Stimulated activated CD4-positive, alpha-beta T cell treated with anti-CD3 and anti-CD28 coated beads, TNF-alpha, amount 100 ng/mL, for 48 hours (primary cell): ENCODE results near the gene CTNNA2.

ENCODE experiments used
- DNase-seq, 3 donors: peaks; one replicate each; pipeline ENCODE4 v3.0.0-alpha.2; 2020; ENCODE audit warnings: low read depth in 3 of 3

Gene CTNNA2

DNA sequence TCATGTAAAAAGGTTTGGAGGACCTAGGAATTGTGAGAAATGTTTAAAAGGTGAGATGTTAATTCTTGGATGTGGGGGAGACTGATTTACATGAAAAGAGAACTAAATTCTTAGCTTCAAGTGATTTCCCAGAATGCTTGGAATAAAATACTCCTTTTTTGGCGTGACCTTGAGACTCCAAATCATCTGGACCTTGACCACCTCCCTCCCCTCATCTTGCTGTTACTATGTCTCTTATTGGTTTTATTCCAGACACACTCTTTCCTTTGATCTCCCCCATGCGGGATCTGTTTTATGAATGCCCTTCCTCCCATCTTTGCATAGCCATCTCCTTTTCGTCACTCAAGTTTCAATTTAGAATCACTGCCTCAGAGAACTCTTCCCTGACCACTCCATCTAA, 811.7 kb downstream of the CTNNA2 start:
- DNase-seq = no peak

DNA sequence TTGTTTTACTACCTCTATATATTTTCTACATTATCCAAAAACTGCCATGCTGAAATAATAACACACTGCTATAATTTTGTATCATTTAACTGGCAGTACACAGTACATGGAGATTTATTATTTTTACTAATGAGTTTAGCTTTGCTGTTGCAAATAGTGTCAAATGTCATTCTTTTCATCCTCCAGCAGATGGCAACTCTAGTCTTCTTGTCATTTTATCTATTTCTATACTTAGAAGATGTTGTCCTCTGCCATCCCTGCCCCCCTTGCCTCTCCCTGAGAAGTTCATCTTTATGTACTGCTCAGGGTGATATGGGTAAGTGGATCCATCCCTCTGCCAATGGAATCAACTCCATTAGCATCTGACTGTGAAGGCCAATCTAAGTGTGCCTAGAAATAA, 813.4 kb downstream of the CTNNA2 start:
- DNase-seq = no peak

DNA sequence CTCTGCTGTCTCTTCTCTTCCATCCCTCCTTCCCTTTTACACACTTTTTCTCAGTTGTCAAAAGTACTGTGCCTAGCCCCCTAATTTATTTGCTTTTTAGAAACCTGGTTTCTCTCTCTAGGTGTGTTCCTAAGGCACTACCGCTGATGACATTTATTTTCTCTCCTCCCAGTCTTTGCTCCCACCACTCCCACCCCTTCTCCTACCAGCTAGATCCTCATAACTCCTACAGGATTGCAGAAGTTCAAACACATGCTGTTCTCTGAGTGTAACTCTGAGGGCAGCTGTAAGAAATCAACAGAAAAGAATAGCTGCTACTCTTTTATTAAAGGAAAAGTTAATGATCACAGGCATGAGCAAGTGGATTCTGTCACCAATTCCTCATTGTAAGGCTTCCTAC, 814.0 kb downstream of the CTNNA2 start:
- DNase-seq = no peak

DNA sequence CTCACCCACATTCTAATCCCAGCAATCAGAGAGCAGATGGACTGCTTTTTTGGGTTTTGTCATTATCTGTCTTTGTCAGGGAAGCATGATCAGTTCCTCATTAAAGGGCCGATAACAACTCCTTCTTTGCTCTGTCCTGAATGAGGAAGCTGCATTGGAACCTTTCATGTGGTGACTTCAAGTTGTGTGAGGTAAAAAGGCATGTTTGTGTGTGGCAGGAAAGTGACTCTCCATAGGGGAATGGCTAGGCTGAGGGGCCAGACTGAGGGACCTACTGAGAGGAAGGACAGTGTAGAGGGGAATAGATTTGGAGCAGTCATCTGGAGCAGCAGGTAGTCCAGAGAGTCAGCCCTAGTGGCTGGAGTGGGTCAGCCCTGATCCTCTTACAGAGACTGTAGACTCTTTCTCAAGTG, 815.3 kb downstream of the CTNNA2 start:
- no peak for DNase-seq

DNA sequence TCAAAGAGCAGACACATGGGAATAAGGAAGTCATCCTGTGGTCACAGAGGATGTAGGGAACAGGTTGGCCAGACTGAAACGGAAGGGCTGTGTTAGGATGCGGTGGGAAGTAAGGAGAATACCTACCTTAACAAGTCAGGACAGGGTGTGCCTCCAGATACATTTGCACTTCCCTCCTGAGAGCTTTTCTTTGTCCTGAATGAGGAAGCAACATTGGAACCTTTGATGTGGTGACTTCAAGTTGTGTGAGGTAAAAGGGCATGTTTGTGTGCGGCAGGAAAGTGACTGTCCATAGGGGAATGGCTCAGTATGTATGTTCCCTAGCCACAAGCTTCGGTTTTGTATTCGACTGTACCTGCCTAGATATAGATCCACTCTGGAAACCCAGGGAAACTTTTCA, 816.6 kb downstream of the CTNNA2 start:
- DNase-seq = no peak

DNA sequence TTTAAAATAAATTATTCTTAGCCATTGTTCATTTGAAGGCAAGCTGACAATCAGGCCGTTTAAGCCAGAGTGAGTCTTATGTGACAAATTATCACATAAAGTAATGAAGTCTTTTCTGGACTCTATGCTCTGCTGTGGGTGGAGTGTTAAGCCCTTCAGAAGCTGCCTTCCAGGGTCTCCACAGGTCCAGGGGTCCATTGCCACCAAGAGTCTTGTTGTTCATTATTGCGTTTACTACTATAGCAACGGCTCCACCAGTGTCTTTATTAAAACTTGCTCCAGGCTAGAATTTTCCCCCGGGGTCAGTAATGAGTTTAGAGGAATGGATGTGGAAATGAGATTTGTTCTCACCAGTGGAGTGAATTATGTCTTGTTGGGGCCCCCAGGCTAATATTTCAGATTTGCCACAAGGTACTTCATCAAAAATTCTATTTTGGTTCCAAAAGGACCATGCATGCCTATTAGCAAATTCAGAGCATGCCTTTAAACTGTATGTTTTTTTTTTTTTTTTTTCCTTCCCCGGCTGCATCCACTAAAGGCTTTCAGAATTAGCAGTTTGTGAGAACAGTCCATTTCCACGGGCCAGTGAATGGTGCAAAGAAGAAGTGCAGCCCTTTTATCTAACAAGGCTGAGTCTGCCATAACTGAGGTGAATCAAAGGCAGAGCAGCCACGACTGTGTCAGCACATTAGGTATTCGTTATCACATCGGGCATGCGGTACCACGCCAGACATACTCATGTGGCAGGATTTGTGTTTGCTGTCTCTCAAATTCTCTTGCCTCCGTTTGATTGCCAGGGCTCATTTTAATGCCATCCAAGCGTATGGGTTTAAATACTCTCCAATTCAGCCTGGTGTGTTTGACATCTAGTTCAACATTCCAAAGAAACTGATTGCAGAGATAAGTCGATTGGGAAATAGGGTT, 817.9 kb downstream of the CTNNA2 start:
- no peak for DNase-seq

DNA sequence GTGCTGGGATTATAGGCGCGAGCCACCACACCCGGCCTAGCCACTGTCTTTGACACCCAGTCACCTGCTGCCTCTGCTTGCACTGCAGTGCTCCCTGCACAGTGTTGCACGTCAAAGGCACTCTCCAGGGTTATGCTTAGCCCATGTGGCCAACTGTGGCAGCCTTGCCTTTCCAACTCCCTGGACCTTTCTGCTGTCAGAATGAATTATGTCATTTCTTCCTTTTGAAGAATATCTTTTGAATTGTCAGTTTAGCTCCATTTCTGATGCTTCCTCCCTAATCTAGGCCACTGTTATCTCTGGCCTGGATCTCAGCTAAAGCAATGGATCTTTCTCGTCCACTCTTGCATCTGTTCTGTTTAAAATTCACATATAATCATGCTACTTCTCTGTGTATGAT, 821.0 kb downstream of the CTNNA2 start:
- DNase-seq = no peak

DNA sequence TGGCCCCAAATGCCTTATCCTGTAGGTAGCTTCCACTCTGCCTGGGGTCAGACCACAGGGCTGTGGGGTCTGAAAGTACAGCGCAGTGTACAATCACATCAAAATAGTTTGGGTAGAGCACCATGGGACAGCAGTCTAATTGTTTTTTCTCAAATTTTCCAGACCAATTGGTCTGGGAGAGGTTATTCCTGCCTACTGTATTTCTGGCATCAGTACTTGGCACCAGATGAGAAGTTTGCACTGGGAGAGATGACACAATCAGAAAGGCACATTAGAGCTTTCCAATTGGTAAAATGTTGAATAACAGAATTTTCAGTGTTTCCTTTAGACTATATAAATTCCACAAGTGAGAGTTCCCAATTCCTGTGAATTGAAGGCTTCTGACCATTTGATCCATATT, 822.6 kb downstream of the CTNNA2 start:
- DNase-seq = no peak

DNA sequence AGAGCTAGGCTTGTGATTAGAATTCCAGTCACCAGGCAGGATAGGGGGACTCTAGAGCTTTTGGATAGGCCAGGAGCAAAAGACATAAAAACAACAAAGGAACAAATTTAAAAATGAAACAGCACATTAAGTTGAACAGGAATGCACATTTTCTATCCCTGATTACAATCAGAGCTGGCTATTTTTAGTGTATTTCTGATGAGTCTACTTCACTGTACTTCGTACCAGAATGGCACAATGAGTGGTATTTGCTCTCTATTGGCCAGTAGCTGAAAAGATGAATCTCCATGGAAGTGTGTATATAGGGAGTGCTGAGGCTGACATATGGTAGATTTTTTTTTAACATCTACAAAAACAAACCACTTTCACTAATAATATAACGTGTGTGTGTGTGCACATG, 825.9 kb downstream of the CTNNA2 start:
- no peak for DNase-seq

DNA sequence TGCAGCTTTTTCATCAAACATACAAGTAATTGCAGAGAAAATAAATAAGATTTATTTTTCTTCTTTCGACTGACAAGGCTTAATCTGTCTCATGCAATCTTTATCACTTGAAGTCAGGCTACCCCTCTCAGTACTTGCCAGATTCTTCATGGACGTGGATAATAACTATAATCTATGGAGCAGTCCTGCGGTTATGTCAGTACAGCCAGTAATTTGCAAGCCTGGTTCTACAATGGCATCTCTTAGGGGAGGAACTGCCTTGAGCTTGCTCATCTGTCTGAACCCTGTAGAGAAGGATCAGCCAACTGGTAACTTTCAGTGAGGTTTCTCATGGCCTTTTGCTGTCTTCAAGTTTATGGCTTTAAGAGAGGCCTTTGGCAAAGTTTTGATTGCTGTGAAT, 827.2 kb downstream of the CTNNA2 start:
- no peak for DNase-seq

DNA sequence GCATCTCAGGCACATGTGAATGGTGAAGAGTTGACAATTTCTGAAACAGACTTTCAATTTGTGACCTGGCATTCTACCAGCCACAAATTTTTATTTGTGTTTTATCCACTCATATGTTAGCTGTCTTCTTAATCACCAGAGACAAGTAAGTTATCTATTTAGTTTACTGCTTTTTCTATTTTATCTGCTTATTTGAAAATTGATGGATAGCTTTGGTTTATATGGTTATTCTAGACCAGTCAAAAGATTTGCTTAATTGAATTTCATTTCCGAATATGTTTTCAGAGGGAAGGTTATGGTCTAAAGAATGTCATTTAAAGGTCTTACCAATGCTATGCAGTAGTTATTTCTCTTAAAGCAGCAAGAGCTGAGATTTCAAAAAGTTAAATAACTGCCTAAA, 835.2 kb downstream of the CTNNA2 start:
- no peak for DNase-seq

DNA sequence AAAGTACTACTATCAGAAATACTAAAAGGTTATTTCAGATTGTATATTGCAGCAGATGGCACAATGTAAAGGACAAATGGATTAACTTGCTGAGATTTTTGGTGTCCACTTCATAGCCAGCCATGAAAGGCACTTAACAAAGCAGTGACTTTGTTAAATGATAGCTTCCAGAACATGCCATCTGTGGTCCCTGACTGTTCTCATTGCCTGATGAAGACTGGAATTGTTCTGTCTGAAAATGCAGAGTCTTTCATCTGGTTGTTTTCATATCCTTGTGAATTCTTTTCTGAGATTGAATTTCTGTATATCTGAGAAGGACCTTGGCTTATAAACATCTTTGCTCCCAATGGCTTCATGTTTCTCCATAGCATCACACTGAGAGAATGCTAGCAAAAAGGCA, 836.1 kb downstream of the CTNNA2 start:
- no peak for DNase-seq

DNA sequence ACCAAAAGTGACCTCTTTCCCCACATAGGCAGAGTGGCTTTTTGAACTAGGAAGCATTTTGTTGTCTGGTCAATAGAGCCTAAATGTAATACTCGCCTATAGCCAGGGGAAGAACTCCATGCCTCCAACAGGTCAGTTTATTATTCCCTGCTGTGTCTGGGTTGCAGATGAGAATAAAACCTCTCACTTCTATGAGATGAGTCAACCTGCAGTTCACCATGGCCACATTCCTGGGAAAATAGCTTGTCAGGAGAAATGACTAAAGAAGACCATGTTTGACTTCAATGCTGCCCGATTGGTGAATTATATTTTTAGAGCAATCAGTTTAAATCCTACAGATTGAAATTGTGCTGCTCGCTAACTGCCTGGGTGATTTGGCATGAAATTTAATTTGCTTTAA, 838.4 kb downstream of the CTNNA2 start:
- no peak for DNase-seq

DNA sequence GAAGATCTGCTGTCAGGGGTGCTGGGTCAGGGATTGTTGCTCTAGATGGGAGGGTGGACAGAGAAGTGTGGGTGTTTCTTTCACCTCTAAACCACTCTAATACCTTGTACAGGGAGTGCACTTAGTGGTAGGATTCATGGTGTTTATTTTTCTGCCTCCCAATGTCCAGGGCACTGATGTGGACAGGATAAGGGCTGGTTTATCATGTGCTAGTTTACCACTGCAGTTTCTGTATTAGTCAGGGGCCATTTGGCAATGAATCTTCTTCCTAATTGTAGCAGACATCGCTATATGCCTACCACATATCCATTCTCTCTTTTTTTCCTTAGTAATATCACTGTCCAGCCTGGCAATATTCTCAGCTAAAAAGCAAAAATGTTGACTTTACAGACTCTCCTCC, 842.0 kb downstream of the CTNNA2 start:
- DNase-seq = no peak

DNA sequence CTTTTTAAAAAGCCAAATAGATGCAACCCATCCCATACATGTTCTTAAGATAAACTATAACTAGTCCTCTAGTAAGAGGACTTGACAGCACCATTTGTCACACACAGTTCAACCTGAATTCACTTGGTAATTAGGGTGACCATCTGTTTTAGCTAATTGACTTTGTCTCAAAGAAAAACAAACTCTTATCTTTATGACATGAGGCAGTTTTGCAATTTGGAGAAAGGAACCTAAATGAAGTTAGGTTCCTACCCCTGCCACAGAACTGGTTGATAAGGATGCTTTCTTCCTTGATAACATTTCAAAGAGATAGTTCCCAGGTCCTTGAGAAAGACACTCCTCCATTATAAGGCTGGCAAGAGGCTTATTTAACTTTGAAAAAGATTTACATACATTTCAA, 849.1 kb downstream of the CTNNA2 start:
- no peak for DNase-seq

DNA sequence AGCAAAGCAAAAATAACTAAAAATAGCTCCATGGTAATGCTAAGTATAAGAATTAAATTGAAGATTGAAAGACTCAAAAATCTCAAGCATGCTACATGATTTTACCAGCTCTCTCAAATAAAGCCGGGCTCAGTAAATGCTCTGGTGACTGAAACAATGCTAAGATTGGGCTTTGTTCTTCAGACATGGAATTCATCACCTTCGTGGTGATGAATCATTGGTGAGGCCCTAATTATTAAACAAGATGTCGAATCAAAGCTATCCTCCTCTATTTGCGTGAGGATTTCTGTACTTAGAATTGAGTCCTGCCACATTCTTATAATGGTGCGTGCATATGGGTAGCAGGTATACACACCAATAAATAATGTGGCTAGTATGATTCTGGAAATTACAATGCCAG, 850.5 kb downstream of the CTNNA2 start:
- DNase-seq = no peak

DNA sequence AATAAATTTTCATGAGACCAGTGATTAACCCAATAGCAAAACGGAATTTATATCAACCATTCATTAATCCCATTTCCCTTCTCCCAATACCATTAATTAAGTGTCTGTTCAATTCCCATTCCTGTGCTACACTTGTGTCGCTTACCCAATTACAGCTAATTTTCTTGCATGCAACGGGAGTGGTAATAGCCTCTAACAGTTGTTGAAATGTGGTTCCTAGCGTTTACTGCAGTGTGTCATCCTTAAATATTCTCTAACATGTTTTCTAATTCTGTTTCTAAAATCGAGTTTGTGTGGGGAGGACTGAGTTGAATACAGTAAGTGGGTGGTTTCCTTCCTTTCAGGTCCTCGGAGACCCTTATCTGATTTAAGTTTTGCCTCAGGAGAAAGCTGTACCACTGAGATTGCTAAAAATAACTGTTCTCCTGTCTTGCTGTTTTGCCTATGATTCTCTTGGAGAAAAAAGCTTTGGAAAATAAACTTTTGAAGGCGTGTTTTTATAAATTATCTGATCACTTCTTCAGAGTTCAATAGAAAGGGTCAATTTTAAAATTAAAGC, 851.0 kb downstream of the CTNNA2 start:
- DNase-seq = no peak

DNA sequence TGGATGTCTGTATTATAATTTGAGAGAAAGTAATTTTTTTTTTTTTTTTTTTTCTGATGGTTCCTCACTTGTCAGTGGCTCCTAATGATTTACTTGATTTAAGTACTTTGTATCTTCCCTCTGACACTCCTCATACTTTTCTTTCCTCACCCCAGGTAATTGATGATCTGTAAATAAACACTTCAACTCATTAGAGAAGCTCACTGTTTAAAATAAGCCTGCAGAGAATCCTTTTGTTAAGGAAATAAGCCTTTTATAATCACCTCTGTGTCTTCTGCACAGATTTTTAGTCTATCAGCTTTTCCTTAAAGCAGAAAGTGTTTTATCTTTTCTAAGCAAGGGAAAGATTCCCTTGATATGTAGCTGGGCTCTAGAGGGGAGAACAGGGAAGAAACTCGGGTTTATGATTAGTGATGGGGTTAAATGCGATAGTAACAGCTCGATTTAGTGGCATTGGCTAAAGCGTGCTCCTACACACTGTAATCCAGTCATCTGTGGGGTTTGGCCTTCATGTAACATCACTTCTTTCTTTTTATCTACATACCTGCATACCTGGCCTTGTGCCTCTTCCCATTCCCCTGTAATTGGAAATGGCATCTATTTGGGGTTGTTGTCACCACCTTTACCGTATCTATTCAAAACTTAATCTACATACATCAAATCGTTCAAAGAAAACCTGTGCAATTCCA, 851.8 kb downstream of the CTNNA2 start:
- DNase-seq = no peak

DNA sequence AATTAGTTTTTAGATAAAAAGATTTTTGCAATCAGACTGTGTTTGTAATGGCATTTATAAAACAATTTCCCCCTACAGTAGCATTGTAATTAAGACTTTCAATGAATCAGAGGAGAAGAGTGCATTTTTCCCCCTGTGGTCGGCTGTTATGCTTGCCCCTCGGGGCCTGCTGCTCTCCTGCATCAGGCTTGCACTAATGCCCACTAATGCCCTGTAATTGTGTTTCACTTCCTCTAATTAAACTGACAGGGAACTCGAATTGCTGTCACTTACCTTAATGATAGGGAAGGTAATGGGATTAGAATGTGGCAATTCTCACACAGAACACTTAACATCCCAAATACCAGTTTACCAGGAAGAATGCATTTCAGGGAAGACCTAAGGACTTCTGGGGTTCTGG, 852.9 kb downstream of the CTNNA2 start:
- DNase-seq = no peak

DNA sequence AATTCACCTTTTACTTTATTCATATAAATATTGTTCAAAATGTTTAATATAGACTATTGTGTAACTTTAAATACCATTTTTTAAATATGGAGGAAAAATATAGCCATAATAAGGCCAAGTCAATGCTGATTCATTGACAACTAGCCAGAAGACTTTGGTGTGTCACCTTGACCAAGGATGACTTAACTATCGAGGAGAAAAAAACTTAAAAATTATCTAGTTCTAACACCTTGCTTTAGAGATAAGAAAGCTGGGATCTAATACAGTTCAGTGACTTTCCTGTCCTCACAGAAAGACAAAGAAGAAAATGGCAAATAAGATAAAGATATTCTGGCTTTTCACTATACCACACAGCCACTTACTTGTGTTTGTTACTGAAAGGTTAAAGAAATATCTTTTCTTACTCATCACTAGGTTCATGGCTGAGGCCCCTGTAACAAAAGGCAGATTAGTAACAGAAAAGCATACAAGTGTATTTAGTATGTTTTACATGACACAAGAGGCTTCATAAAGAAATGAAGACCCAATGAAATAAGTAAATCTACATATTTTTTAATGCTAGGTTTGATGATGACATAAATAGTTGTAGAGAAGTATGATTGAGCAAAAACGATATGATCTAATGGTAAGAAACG, 857.6 kb downstream of the CTNNA2 start:
- DNase-seq = no peak

DNA sequence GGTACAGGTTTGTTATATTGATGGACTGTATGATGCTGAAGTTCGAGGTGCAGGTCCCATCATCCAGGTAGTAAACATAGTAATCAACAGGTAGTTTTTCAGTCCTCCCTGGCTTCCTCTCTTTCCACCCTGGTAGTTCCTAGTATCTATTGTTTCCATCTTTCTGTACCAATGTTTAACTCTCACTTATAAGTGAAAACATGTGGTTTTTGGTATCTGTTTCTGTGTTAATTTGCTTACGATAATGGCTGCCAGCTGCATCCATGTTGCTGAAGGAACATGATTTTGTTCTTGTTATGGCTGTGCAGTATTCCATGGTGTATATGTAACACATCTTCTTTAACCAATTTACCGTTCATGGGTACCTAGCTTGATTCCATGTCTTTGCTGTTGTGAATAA, 861.3 kb downstream of the CTNNA2 start:
- no peak for DNase-seq

DNA sequence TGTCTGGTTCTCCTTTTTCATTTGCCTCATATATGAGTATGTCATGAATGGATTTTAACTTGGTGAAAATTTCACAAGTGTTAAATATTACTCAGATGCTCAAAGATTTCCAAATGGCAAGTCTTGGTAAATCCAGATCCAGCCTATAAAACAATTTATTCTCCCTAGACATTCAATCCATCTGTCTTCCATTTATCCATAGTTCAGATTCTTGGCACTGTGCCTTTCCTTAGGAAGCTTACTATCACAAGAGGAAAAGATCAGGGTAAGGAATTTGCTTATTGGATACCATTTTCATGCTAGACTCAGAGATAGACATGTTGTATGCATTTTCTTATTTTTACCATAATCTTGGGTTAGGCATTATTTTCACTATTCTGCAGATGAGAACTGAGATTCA, 864.2 kb downstream of the CTNNA2 start:
- no peak for DNase-seq

DNA sequence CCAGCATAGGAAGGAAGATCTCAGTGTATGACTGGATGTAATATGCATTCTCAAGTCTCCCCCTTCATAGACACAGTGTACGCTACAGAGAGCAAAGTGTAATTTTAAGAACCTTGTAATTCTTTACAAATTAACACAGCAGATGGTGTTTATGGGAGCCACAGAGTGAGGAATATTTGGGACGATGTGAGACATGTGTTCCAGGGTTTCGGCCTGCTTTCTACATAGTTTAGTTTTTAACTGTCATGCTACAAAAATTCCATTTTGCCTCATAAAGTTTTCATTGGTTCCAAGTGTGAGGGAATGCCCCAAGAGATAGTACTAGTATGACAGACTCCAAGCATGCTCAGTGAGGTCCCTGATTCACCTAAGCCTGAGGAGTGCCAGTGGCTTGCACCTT, 867.9 kb downstream of the CTNNA2 start:
- no peak for DNase-seq
